PC-9 (cell line): ENCODE measurements around the gene LIN28A. TPM values are rescaled to one million over a fixed set of nuclear protein-coding genes. Genes with fewer than 3 reads are reported as not detected.

Source experiments
- BruUV-seq: library from RNA; stranded (reverse); fragments of 400-500 nt; replicated peaks from 2 replicates; lab custom pipeline; 2021; lab: Mats Ljungman, UMichigan
- CTCF ChIA-PET: fragments of 300-600 bp; sonication (Branson Sonifier 250); formaldehyde crosslinking; loops from one replicate; lab custom pipeline; 2022; ENCODE audit warnings: antibody characterized with exemption; lab: Charles Lee
- POLR2A ChIA-PET: fragments of 300-600 bp; sonication (Branson Sonifier 250); formaldehyde crosslinking; loops from one replicate; lab custom pipeline; 2022; ENCODE audit warnings: antibody characterized with exemption; ENCODE audit not compliant: unreplicated experiment; lab: Charles Lee
- DNase-seq, 2 experiments: peaks; one replicate each; pipeline versions ENCODE4 v3.0.0 to v3.0.0-alpha.2; 2015 to 2022; ENCODE audit warnings: mixed read lengths in 1 of 2
- H2AFZ ChIP-seq: fragments of 200-600 bp; sonication (generic); 2 replicates; pipeline ENCODE4 v1.8.1; 2017; ENCODE audit warnings: antibody characterized with exemption
- H3F3A ChIP-seq: fragments of 200-600 bp; sonication (generic); 2 replicates; pipeline ENCODE4 v1.8.1; 2017; ENCODE audit warnings: antibody characterized with exemption, mild to moderate bottlenecking, low read depth; ENCODE audit not compliant: insufficient read depth
- H3K27ac ChIP-seq: fragments of 200-600 bp; sonication (generic); 2 replicates; pipeline ENCODE4 v1.6.1; 2016; ENCODE audit warnings: mixed run types
- H3K27me3 ChIP-seq: fragments of 200-600 bp; sonication (generic); 2 replicates; pipeline ENCODE4 v1.6.1; 2016; ENCODE audit warnings: low read depth, mixed run types; ENCODE audit not compliant: insufficient read depth
- H3K36me3 ChIP-seq: fragments of 200-600 bp; sonication (generic); 2 replicates; pipeline ENCODE4 v1.6.1; 2016; ENCODE audit warnings: low read depth, mixed run types
- H3K4me1 ChIP-seq: fragments of 200-600 bp; sonication (generic); replicated peaks from 2 replicates; pipeline ENCODE4 v1.6.1; 2016; ENCODE audit warnings: mixed run types; ENCODE audit not compliant: insufficient read depth
- H3K4me2 ChIP-seq: fragments of 200-600 bp; sonication (generic); 2 replicates; pipeline ENCODE4 v1.6.1; 2017; ENCODE audit warnings: mixed run types
- H3K4me3 ChIP-seq: fragments of 200-600 bp; sonication (generic); 2 replicates; pipeline ENCODE4 v1.6.1; 2016; ENCODE audit warnings: mixed run types
- H3K79me2 ChIP-seq: fragments of 200-600 bp; sonication (generic); 2 replicates; pipeline ENCODE4 v1.6.1; 2017; ENCODE audit warnings: low read depth, mixed run types
- H3K9me2 ChIP-seq: fragments of 200-600 bp; sonication (generic); 2 replicates; pipeline ENCODE4 v1.8.1; 2017; ENCODE audit warnings: mild to moderate bottlenecking; ENCODE audit not compliant: insufficient read depth
- H3K9me3 ChIP-seq: fragments of 200-600 bp; sonication (generic); 2 replicates; pipeline ENCODE4 v1.8.1; 2016; ENCODE audit warnings: low read depth; ENCODE audit not compliant: insufficient read depth
- H4K20me1 ChIP-seq: fragments of 200-600 bp; sonication (generic); 2 replicates; pipeline ENCODE4 v1.8.1; 2017; ENCODE audit not compliant: insufficient read depth
- EZH2 ChIP-seq: fragments of 200-600 bp; sonication (generic); IDR thresholded peaks from 2 replicates; pipeline ENCODE4 v1.8.0; 2017; ENCODE audit warnings: antibody characterized with exemption, low read depth
- intact Hi-C: fragments of 100-400 bp; cut with micrococcal nuclease; formaldehyde crosslinking; loops from one replicate; pipeline ENCODE4 v1.10.0; 2022; ENCODE audit not compliant: unreplicated experiment
- total RNA-seq: library from RNA; stranded (reverse); gene quantifications from 2 replicates; pipeline ENCODE4 v1.2.3, GENCODE V29; 2021
- TF ChIP-seq, protein P1 (sequence below): fragments of 200-600 bp; sonication (generic); conservative IDR thresholded peaks from 2 replicates; pipeline ENCODE4 v1.6.1; 2017; ENCODE audit warnings: mixed run types, antibody characterized with exemption, mild to moderate bottlenecking, moderate library complexity

The LIN28A gene
- total RNA-seq, 1 experiment from 2014 or later = not detected

DNA sequence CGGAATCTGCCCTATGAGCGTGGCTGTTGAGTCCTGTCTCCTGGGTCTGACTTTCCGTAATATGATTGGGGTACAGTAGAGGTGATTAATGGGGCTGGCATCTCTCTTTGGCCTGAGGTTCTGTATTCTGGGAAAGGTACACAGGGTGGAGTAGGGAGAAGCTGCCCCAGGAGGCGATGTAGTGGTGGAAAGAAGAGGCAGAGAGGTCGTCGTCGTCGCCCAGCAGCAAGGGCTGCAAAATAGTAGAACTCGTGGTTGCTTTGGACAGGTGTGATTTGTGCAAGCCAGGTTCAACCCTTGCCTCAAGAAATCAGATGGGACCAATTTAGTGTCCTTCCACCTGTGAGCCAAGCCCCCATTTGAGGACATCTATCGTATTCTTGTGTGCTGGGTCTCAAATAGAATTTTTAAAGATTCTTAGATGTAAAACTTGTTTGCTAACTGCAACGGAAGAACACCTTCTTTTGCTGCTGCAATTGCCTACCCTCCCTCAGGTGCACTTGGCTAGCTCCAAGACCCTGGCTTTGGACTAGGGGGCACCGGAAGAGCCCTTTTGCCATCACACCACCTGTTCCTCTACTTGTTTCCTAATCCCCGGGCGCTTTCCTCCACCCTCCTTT lies 60.4 kb downstream of the LIN28A start:
- Histone ChIP-seq H3F3A (peaks cover 17% of the 10 kb centered on the region; the same call in 1 of the 2 replicates), H3K9me3 (no peaks in the 10 kb centered on the region), H3K4me1 (peaks cover 23% of the 10 kb centered on the region), H3K27me3 (no peaks in the 10 kb centered on the region), H3K27ac (no peak overlapping the region), H3K9me2 (no peaks in the 10 kb centered on the region), H3K36me3 (peaks cover 18% of the 10 kb centered on the region), H3K4me3 (peak overlapping the region; percentile 75; the same call in 1 of the 2 replicates), H3K79me2 (peaks cover 18% of the 10 kb centered on the region), H4K20me1 (peaks cover 19% of the 10 kb centered on the region), H2AFZ (no peak overlapping the region), H3K4me2 (peak overlapping the region; percentile 95)
- ChIA-PET CTCF (interaction anchor here (0.6 to 1.6 kb wide), 5 partner anchors 11 to 653 kb away, joined by 3 to 14 read pairs (median 5); partner anchors contain the start of gene CNKSR1), POLR2A (interaction anchor here (0.6 to 0.7 kb wide), 3 partner anchors 24 to 361 kb away, joined by 3 to 22 read pairs (median 4); no protein-coding TSS in a partner anchor)
- TF ChIP-seq, protein P1, sequence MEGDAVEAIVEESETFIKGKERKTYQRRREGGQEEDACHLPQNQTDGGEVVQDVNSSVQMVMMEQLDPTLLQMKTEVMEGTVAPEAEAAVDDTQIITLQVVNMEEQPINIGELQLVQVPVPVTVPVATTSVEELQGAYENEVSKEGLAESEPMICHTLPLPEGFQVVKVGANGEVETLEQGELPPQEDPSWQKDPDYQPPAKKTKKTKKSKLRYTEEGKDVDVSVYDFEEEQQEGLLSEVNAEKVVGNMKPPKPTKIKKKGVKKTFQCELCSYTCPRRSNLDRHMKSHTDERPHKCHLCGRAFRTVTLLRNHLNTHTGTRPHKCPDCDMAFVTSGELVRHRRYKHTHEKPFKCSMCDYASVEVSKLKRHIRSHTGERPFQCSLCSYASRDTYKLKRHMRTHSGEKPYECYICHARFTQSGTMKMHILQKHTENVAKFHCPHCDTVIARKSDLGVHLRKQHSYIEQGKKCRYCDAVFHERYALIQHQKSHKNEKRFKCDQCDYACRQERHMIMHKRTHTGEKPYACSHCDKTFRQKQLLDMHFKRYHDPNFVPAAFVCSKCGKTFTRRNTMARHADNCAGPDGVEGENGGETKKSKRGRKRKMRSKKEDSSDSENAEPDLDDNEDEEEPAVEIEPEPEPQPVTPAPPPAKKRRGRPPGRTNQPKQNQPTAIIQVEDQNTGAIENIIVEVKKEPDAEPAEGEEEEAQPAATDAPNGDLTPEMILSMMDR = no peak
- no peak for TF ChIP-seq EZH2
- intact Hi-C loops = no loop called here
- no TSS peak for BruUV-seq
- DNase-seq = peak; percentile 35 to 46

DNA sequence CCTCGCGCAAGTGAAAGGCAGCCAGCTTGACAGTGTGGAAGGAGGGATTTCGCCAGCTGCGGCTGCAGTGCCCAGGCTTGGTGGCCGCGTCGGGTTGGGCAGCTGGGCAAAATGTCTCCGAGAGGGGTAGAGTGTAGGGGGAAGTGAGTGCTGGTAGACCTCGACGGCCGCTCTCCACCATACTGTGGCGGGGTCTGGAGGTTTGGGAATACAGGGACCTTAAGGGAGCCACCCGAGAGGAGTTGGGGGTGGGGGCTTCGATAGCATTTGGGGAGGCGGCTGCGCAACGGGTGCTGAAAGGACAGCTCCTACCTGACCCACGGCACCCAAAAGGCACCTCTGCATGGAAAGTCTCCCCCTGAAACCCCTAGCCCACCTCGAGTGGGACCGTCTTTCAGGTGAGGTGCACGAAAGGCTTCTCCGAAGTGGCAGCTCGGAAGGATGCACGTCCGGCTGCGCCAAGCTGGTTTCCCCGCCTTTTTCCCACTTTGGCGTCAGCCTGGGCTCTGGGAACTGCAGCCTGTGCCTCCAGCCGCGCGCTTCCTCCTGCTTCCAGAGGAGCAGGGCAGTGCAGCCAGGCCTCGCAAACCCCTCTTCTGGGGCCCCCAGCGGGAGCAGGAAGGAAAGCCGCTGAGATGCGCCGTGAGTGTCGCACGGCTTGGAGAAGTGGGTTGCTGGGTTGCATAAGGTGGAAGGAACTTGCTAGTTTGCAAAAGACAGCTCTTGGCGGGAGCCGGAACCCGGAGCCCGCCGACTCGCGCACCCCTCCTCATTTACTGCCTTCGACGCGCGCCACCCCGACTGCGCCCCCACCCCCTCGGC lies 61.1 kb downstream of the LIN28A start:
- intact Hi-C loops = loop anchor here (1.0 to 2.0 kb wide), 2 partner anchors 39 to 59 kb away; partner anchors contain the start of gene DHDDS
- H3K4me1 ChIP-seq = peaks cover 23% of the 10 kb centered on the region
- DNase-seq = peak; percentile 64
- H3K4me2 ChIP-seq = peak overlapping the region; percentile 95
- peak overlapping the region; percentile 75 for H3K4me3 ChIP-seq
- CTCF ChIA-PET = interaction anchor here (0.6 to 1.6 kb wide), 4 partner anchors 11 to 534 kb away, joined by 3 to 14 read pairs (median 8); no protein-coding TSS in a partner anchor
- H3K9me2 ChIP-seq = no peaks in the 10 kb centered on the region
- peaks cover 18% of the 10 kb centered on the region for H3K36me3 ChIP-seq
- POLR2A ChIA-PET = interaction anchor here (0.7 to 1.0 kb wide), 2 partner anchors 60 to 235 kb away, joined by 3 to 4 read pairs; no protein-coding TSS in a partner anchor
- H3K27ac ChIP-seq = no peak overlapping the region
- H3K9me3 ChIP-seq = no peaks in the 10 kb centered on the region
- peaks cover 19% of the 10 kb centered on the region for H4K20me1 ChIP-seq
- peak overlapping the region; percentile 39; the same call in 1 of the 2 replicates for H2AFZ ChIP-seq
- H3F3A ChIP-seq = peaks cover 24% of the 10 kb centered on the region; the same call in 1 of the 2 replicates
- H3K27me3 ChIP-seq = no peaks in the 10 kb centered on the region
- H3K79me2 ChIP-seq = peaks cover 18% of the 10 kb centered on the region
- TSS peak; percentile 33 for BruUV-seq
- TF ChIP-seq EZH2 = no peak
- TF ChIP-seq, protein P1 = no peak
